BLaER1 (cell line): ENCODE results near the gene CNN2.

ENCODE experiments used
- H3K27ac ChIP-seq: shearing (Covaris generic); formaldehyde crosslinking; 2 replicates; pipeline ENCODE4 v1.8.1; 2022
- H3K27me3 ChIP-seq: shearing (Covaris generic); formaldehyde crosslinking; 2 replicates; pipeline ENCODE4 v1.8.1; 2022
- H3K36me3 ChIP-seq: shearing (Covaris generic); formaldehyde crosslinking; 2 replicates; pipeline ENCODE4 v1.8.1; 2022
- H3K4me1 ChIP-seq: shearing (Covaris generic); formaldehyde crosslinking; 2 replicates; pipeline ENCODE4 v1.8.1; 2022
- H3K4me2 ChIP-seq: shearing (Covaris generic); formaldehyde crosslinking; 2 replicates; pipeline ENCODE4 v1.8.1; 2022
- H3K4me3 ChIP-seq: shearing (Covaris generic); formaldehyde crosslinking; 2 replicates; pipeline ENCODE4 v1.8.1; 2022
- H3K9ac ChIP-seq: shearing (Covaris generic); formaldehyde crosslinking; 2 replicates; pipeline ENCODE4 v1.8.1; 2022
- H3K9me3 ChIP-seq: shearing (Covaris generic); formaldehyde crosslinking; 2 replicates; pipeline ENCODE4 v1.8.1; 2022
- H4K20me1 ChIP-seq: shearing (Covaris generic); formaldehyde crosslinking; 2 replicates; pipeline ENCODE4 v1.8.1; 2022
- Cebpa-rat ChIP-seq: shearing (Covaris generic); IDR thresholded peaks from 2 replicates; pipeline ENCODE4 v1.8.1; 2022

The CNN2 gene

GRCh38 chr19:1025960-1026782, at the start of gene CNN2:
CNN2 (plus strand) TSS chr19:1026608; CDS start chr19:1026662, 54 bp downstream.
- no peak for TF ChIP-seq Cebpa-rat
- H3K4me1 ChIP-seq = peaks cover 48% of the 10 kb centered on the region
- H3K9ac ChIP-seq = peak within 1 kb of the TSS; percentile 15; the same call in 1 of the 2 replicates
- peak within 1 kb of the TSS; percentile 73 for H3K4me3 ChIP-seq
- H3K4me2 ChIP-seq = peak within 1 kb of the TSS; percentile 99
- peaks cover 43% of the 10 kb centered on the region for H3K27me3 ChIP-seq
- H4K20me1 ChIP-seq = 0 out of 2 replicates have a peak, but pooled peaks cover 11% of the 10 kb centered on the region
- H3K27ac ChIP-seq = no peak within 1 kb of the TSS
- no peaks in the 10 kb centered on the region for H3K36me3 ChIP-seq
- H3K9me3 ChIP-seq = no peaks in the 10 kb centered on the region

- Histone ChIP-seq H3K9me3 (no peaks in the 10 kb centered on the region), H3K4me1 (0 out of 2 replicates have a peak, but pooled peaks cover 8% of the 10 kb centered on the region), H3K36me3 (peaks cover 18% of the 10 kb centered on the region), H3K9ac (no peak overlapping the region), H3K4me3 (no peak overlapping the region), H4K20me1 (no peaks in the 10 kb centered on the region), H3K27ac (no peak overlapping the region), H3K4me2 (no peak overlapping the region), H3K27me3 (no peaks in the 10 kb centered on the region)
- TF ChIP-seq Cebpa-rat = no peak
These were observed 49.3 kb upstream of the CNN2 start for GRCh38 chr19:977058-977464.

- peaks cover 27% of the 10 kb centered on the region for H3K4me1 ChIP-seq
- H3K4me2 ChIP-seq = no peak overlapping the region
- H3K9me3 ChIP-seq = no peaks in the 10 kb centered on the region
- no peaks in the 10 kb centered on the region for H3K27me3 ChIP-seq
- no peaks in the 10 kb centered on the region for H3K36me3 ChIP-seq
- no peak overlapping the region for H3K9ac ChIP-seq
- H3K4me3 ChIP-seq = no peak overlapping the region
- no peaks in the 10 kb centered on the region for H4K20me1 ChIP-seq
- no peak overlapping the region for H3K27ac ChIP-seq
- no peak for TF ChIP-seq Cebpa-rat
These were observed 47.1 kb upstream of the CNN2 start for GRCh38 chr19:979318-979741.

GRCh38 chr19:980133-980998, 46.0 kb upstream of the CNN2 start:
- Histone ChIP-seq H3K27ac (no peak overlapping the region), H3K4me1 (peaks cover 34% of the 10 kb centered on the region), H3K4me3 (no peak overlapping the region), H3K9me3 (no peaks in the 10 kb centered on the region), H4K20me1 (peaks cover 7% of the 10 kb centered on the region), H3K9ac (no peak overlapping the region), H3K36me3 (no peaks in the 10 kb centered on the region), H3K27me3 (no peaks in the 10 kb centered on the region), H3K4me2 (no peak overlapping the region)
- no peak for TF ChIP-seq Cebpa-rat

- Histone ChIP-seq H3K9ac (no peak overlapping the region), H3K36me3 (peaks cover 22% of the 10 kb centered on the region), H3K4me3 (peak overlapping the region; percentile 36; the same call in 1 of the 2 replicates), H4K20me1 (peaks cover 29% of the 10 kb centered on the region), H3K27me3 (no peaks in the 10 kb centered on the region), H3K9me3 (no peaks in the 10 kb centered on the region), H3K27ac (no peak overlapping the region), H3K4me1 (peaks cover 41% of the 10 kb centered on the region), H3K4me2 (peak overlapping the region; percentile 93)
- TF ChIP-seq Cebpa-rat = no peak
These were observed 43.7 kb upstream of the CNN2 start for GRCh38 chr19:982567-983170.

GRCh38 chr19:984165-984967, 42.0 kb upstream of the CNN2 start, which contains the start of gene WDR18:
WDR18 (plus strand) TSS chr19:984345; CDS start chr19:984354, 9 bp downstream.
- Histone ChIP-seq H3K4me2 (peak within 1 kb of the TSS; percentile 93), H3K4me3 (peak within 1 kb of the TSS; percentile 90), H3K9ac (peak within 1 kb of the TSS; percentile 93), H3K27ac (peak within 1 kb of the TSS; percentile 92), H3K4me1 (peaks cover 56% of the 10 kb centered on the region), H3K9me3 (no peaks in the 10 kb centered on the region), H4K20me1 (peaks cover 40% of the 10 kb centered on the region), H3K36me3 (peaks cover 36% of the 10 kb centered on the region), H3K27me3 (no peaks in the 10 kb centered on the region)
- TF ChIP-seq Cebpa-rat = no peak

GRCh38 chr19:986083-986482, 40.3 kb upstream of the CNN2 start:
- Histone ChIP-seq H3K9me3 (no peaks in the 10 kb centered on the region), H3K4me1 (peaks cover 51% of the 10 kb centered on the region), H4K20me1 (peaks cover 48% of the 10 kb centered on the region), H3K4me3 (no peak overlapping the region), H3K27me3 (no peaks in the 10 kb centered on the region), H3K4me2 (no peak overlapping the region), H3K9ac (no peak overlapping the region), H3K36me3 (peaks cover 53% of the 10 kb centered on the region), H3K27ac (no peak overlapping the region)
- TF ChIP-seq Cebpa-rat = no peak

GRCh38 chr19:988081-988480, 38.3 kb upstream of the CNN2 start:
- Histone ChIP-seq H3K27ac (no peak overlapping the region), H3K4me2 (0 out of 2 replicates have a peak overlapping the region, but pooled peaks have one; percentile 39), H3K9me3 (no peaks in the 10 kb centered on the region), H3K36me3 (peaks cover 67% of the 10 kb centered on the region), H3K9ac (no peak overlapping the region), H3K27me3 (no peaks in the 10 kb centered on the region), H3K4me1 (peaks cover 42% of the 10 kb centered on the region), H3K4me3 (no peak overlapping the region), H4K20me1 (peaks cover 61% of the 10 kb centered on the region)
- no peak for TF ChIP-seq Cebpa-rat

- H3K27ac ChIP-seq = no peak overlapping the region
- TF ChIP-seq Cebpa-rat = no peak
- H3K4me1 ChIP-seq = peaks cover 38% of the 10 kb centered on the region
- peaks cover 66% of the 10 kb centered on the region for H4K20me1 ChIP-seq
- H3K9me3 ChIP-seq = no peaks in the 10 kb centered on the region
- H3K4me3 ChIP-seq = no peak overlapping the region
- peaks cover 71% of the 10 kb centered on the region for H3K36me3 ChIP-seq
- peak overlapping the region; percentile 39; the same call in 1 of the 2 replicates for H3K4me2 ChIP-seq
- no peak overlapping the region for H3K9ac ChIP-seq
- H3K27me3 ChIP-seq = no peaks in the 10 kb centered on the region
These were observed 37.9 kb upstream of the CNN2 start for GRCh38 chr19:988510-988909.
